Rectal smooth muscle tissue (tissue), 1 donor: ENCODE measurements around the gene TMEM185B.

Experiments used
- H3K27ac ChIP-seq: one replicate; pipeline ENCODE4 v1.7.0; 2013; ENCODE audit warnings: low read depth, low read length, inconsistent platforms
- H3K27me3 ChIP-seq: one replicate; pipeline ENCODE4 v1.7.0; 2013; ENCODE audit warnings: low read length; ENCODE audit not compliant: control insufficient read depth, insufficient read depth
- H3K36me3 ChIP-seq: one replicate; pipeline ENCODE4 v1.7.0; 2013; ENCODE audit warnings: low read length; ENCODE audit not compliant: control insufficient read depth, insufficient read depth
- H3K4me1 ChIP-seq: one replicate; pipeline ENCODE4 v1.7.0; 2013; ENCODE audit warnings: low read length; ENCODE audit not compliant: control insufficient read depth, insufficient read depth
- H3K4me3 ChIP-seq: one replicate; pipeline ENCODE4 v1.7.0; 2013; ENCODE audit warnings: low read length
- H3K9ac ChIP-seq: one replicate; pipeline ENCODE4 v1.7.0; 2013; ENCODE audit warnings: low read length

Gene TMEM185B

GRCh38 chr2:120224735-120225548 lies 1.7 kb upstream of the TMEM185B start:
- Histone ChIP-seq H3K27me3 (no peaks in the 10 kb centered on the region), H3K36me3 (no peaks in the 10 kb centered on the region), H3K4me1 (peaks cover 16% of the 10 kb centered on the region), H3K27ac (no peak overlapping the region), H3K4me3 (no peak overlapping the region), H3K9ac (no peak overlapping the region)

DNA sequence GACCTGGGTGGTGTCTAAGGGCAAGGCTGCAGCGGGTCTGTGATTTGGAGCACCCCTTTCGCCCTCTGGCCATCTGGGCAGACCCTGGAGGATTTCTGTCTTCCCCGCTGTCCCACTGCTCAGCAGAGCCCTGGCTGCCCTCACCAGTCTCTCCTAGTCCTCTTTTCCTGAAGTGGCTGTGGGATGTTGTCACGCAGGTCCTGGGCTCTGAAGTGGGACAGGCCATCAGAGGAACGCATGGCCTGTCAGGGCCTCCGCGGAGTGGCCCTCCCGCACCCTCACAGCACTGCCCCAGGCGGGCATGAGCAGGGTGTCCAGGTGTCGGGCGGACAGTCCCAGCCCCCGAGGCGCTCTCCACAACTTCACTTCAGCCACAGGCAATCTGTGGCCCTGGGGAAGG lies 1.1 kb upstream of the TMEM185B start:
- Histone ChIP-seq H3K27ac (no peak overlapping the region), H3K27me3 (no peaks in the 10 kb centered on the region), H3K9ac (no peak overlapping the region), H3K36me3 (no peaks in the 10 kb centered on the region), H3K4me3 (peak overlapping the region; percentile 75), H3K4me1 (peaks cover 16% of the 10 kb centered on the region)

DNA sequence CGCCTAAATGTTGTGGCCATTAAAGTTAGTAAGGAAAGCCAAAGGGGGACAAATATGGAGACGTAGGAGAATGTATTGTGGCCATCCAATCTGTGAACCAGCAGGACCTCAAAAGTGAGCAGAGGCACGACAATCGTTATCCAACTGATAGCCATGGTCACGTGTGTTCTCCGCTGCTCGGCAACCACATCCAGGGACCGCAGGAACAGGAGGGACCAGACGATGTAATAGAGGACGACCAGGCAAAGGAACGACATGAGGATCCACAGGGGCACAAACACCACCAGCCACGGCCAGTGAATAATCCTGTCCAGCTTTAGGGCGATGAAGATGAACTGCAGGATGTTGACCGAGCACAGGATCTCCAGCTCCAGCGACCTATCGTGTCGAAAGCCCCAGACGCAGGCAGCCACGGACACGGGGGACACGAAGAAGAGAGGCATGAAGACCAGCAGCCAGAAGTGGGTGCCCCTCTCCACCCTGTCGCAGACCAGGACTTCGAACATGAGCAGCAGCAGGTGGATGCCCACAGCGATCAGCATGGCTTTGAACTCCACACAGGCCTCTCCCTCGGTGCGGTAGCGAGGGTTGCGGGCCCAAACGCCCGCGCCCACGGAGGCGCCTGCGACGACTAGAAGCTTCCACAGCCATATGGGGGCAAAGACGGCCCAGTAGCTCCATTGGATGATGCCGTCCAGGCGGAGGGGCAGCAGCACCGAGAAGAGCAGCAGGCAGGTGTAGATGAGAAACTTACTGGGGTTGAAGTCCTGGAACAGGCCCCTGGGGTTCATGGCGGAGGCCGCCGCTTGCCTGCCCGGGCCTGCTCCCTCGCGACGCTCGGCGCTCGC lies 790 bp downstream of the TMEM185B start:
- Histone ChIP-seq H3K4me1 (peaks cover 10% of the 10 kb centered on the region), H3K27ac (peak overlapping the region; percentile 93), H3K9ac (peak overlapping the region; percentile 16)

GRCh38 chr2:120221616-120222015 lies 1.6 kb downstream of the TMEM185B start:
- Histone ChIP-seq H3K36me3 (no peaks in the 10 kb centered on the region), H3K27me3 (no peaks in the 10 kb centered on the region), H3K4me3 (no peak overlapping the region), H3K27ac (no peak overlapping the region), H3K9ac (no peak overlapping the region), H3K4me1 (peaks cover 10% of the 10 kb centered on the region)

More for the DNA sequence above, 790 bp downstream of the TMEM185B start:
- Histone ChIP-seq H3K4me3 (peak overlapping the region; percentile 72), H3K36me3 (no peaks in the 10 kb centered on the region), H3K27me3 (no peaks in the 10 kb centered on the region)

GRCh38 chr2:120220756-120221155 lies 2.4 kb downstream of the TMEM185B start:
- Histone ChIP-seq H3K4me3 (no peak overlapping the region), H3K4me1 (peaks cover 10% of the 10 kb centered on the region), H3K27ac (no peak overlapping the region), H3K36me3 (no peaks in the 10 kb centered on the region), H3K27me3 (no peaks in the 10 kb centered on the region), H3K9ac (no peak overlapping the region)

DNA sequence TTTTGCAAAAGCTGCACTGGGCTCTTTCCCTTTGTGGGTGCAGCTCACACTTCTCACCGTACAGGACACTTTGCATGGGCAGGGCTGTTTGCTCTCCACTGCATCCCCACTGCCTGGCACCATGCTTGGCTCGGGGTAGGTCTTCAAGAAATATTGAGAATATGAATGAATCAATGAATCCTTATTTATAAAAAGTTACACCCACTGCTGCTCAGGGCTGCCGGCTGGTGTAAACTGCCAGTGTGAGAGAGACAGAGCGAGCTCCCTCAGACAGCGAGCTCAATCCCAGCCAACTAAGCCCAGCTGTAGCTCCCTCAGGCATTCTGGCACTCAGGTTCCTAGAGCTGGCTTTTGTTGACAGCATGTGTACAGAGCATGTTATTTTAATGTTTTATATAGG lies 3.4 kb downstream of the TMEM185B start:
- H3K9ac ChIP-seq: no peak overlapping the region
- H3K36me3 ChIP-seq: no peaks in the 10 kb centered on the region
- H3K4me1 ChIP-seq: peaks cover 10% of the 10 kb centered on the region
- no peak overlapping the region for H3K27ac ChIP-seq
- no peaks in the 10 kb centered on the region for H3K27me3 ChIP-seq
- no peak overlapping the region for H3K4me3 ChIP-seq

DNA sequence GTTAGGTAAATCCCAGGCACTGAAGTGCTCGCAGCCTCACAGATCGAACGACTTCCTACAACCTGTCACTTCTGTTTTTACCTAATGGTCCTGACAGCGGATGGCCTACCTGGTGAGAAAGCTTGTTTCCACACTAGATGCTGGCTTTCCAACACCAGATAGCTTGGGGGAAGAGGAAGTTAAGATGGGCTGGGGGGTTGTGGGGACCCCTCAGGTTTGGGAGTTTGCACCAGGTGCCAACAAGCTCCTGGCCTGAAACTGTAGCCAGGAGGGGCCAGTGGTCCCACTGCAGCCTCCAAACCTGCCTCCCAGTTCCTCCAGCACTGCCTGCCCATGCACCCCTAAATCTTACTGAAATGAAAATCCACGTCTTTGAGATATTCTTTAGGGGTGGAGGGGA lies 3.9 kb downstream of the TMEM185B start:
- Histone ChIP-seq H3K27ac (no peak overlapping the region), H3K36me3 (no peaks in the 10 kb centered on the region), H3K27me3 (no peaks in the 10 kb centered on the region), H3K9ac (no peak overlapping the region), H3K4me1 (peaks cover 10% of the 10 kb centered on the region), H3K4me3 (no peak overlapping the region)

DNA sequence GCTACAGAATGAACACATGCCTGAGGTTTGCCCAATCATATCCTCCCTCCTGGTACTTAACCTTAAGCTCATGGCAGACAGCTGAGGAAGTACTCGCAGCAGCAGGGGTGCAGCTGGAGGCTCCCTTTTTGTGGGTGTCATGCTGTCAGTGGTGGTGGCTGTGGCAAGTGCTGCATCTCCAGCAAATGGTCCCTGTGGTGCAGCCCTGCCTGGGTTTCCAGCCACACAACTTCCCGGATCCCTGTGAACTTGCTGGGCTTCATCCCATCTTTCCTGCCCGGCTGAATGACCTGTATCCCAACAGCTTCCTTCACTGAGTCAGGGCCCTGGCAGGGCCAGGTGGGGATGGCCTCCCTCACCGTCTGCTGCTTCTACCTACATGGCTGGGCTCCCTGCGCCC lies 5.0 kb downstream of the TMEM185B start:
- H3K4me3 ChIP-seq: no peak overlapping the region
- H3K27ac ChIP-seq: no peak overlapping the region
- peaks cover 5% of the 10 kb centered on the region for H3K4me1 ChIP-seq
- H3K36me3 ChIP-seq: no peaks in the 10 kb centered on the region
- H3K27me3 ChIP-seq: no peaks in the 10 kb centered on the region
- H3K9ac ChIP-seq: no peak overlapping the region

DNA sequence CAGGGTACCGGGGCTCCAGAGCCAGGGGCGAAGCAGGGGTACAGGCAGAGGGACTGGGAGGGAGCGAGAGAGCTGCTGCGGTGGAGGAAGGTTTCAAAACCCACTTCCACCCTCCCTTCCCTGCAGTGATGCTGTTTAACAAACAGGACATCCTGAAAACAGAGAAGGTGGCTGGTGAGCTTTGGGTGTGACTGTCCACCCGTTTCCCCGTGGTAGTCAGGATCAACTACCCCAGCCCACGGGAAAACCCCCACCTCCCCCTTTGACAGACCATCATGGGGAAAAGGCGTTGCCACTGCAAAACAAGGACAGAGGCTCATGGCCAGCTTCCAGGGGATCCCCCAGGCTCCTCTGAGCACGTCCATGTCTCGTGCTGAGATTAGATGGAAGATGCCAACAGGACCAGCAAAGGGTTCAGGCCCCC lies 12.9 kb downstream of the TMEM185B start:
- no peak overlapping the region for H3K9ac ChIP-seq
- H3K27ac ChIP-seq: no peak overlapping the region
- no peaks in the 10 kb centered on the region for H3K27me3 ChIP-seq
- no peak overlapping the region for H3K4me3 ChIP-seq
- H3K36me3 ChIP-seq: no peaks in the 10 kb centered on the region
- no peaks in the 10 kb centered on the region for H3K4me1 ChIP-seq

DNA sequence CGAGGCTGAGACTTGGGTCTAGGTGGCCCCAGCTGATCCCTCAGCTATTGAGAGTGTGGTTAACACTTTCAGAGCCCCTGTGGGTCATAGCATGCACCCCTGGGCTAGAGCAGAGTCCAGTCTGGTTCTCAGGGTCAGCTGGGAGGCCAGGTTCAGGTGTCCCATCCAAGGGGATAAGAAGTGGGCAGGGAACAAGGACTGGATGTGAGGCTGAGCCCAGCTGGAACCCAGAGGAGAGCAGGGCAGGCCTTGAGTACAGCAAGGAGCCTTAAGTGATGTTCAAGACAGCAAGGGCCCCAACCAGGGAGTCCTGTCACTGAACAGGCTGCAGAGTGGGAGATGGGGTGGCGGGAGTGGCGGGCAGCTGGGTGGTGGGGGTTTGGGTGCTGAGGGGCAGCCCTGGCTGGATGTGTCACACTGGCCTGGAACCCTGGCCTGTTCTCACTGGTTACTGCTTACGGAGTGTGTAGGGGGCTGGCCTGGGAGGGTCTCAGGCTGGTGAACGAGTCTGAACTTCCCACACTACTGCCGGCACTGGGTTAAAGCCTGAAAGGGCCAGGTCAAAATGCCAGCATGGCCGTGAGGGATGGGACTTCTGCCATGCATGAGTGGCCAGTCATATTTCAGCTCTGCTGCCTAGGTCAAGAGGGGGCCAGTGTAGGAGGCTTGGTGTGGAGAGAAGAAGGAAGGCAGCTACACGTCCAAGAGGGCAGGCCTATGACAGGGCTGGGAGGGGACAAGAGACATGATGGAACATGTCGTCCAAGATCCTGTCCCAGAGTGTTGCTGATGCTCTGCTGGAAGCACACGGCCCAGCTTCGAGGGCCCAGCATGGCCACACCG lies 13.6 kb downstream of the TMEM185B start:
- Histone ChIP-seq H3K27ac (no peak overlapping the region), H3K27me3 (no peaks in the 10 kb centered on the region), H3K36me3 (no peaks in the 10 kb centered on the region), H3K4me1 (no peaks in the 10 kb centered on the region), H3K4me3 (no peak overlapping the region), H3K9ac (no peak overlapping the region)

DNA sequence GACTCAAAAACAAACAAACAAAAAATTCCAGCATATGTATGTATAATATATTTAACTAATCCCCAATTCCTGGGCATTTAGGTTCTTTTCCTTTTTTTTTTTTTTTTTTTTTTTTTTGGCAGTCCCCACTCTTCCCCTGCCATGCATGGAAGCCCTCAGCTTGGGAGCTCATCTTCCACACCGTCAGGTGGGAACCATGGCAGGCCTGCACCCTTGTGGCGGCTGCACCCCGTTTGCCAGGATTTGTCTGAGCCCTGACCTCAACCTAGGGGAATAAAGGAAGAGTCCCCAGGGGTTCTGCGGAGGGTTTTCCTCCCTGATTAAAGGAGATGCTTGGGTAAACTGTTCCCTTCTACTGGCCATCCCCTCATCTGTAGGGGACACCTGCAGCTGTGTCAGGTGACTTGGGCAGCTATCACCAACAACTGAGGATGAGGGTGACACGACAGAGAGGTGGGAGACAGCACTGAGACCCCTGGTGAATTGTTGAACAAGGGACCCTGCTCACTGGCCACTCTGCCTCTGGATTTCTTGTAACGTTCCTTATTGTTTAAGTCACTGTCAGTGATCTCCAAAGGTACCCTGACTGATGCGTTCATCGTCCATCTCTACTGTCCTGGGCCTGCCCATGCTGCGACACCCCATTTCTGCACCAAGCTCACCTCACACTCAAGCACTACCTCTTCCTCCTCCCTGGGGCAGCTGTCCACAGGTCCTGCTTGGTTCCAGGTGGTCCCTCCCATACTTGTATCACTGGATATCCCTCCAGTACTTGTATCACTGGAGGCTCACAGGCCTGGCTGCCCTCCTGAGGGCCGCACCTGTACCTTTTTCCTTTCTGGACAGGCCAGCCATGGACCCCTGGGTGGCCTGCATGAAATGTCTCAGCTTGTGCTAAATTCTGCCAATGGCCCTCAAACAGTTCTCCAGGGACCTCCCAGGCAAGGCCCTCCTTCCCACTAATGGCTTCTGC lies 14.5 kb downstream of the TMEM185B start:
- Histone ChIP-seq H3K4me1 (no peaks in the 10 kb centered on the region), H3K4me3 (no peak overlapping the region), H3K27me3 (no peaks in the 10 kb centered on the region), H3K27ac (no peak overlapping the region), H3K9ac (no peak overlapping the region), H3K36me3 (no peaks in the 10 kb centered on the region)
